Fibroblast of skin of right quadriceps (primary cell): ENCODE data around the gene CHIT1.
"Not testable (repeated sequence)": the region's sequence is repeated elsewhere in the genome, so short reads cannot be mapped to it uniquely, and the experiment has no call there.

Source experiments
- DNase-seq: peaks from one replicate; pipeline ENCODE4 v3.0.0-alpha.2; 2013

The CHIT1 gene

DNA sequence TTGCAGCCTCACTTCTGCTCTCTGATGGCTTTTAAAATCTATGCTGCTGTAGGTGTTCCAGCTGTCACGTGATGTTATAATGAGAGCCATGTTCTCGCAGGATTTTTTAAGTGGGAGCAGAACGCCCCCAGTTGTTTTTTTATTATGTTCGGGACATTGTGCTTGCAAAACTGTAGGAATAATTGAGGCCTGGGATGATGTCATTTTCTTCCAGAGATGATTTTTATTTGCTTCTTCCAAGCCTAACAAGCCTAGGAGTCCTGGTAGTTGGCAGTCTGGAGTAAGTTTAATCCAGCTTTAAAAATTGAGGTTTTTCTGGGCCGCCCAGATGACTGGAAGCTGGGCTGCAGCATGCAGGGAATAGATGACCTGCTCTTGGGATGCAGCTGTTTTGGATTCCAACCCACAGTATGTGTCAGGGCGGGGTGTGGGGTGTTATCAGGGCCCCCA, 34.6 kb upstream of the CHIT1 start:
- no peak for DNase-seq

DNA sequence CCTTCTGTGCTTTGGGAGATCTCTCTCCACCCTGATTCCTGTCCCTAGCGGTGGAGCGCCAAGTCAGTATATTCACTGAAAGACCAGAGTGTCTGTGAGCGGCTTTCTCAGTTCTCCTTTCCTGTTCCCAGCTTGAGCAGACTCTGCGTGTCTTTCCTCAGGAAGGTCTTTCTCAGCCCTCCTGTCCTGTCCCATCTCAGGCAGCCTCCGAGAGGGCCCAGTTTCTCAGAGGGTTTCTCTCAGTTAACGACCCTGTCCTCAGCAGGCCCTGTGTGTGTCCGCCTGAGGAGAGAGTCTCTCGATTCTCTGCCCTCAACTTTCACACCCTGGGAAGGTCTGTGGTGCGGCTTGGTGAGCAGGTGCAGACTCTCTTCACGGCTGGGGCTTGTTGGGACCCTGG, 34.0 kb upstream of the CHIT1 start:
- DNase-seq, result no peak

DNA sequence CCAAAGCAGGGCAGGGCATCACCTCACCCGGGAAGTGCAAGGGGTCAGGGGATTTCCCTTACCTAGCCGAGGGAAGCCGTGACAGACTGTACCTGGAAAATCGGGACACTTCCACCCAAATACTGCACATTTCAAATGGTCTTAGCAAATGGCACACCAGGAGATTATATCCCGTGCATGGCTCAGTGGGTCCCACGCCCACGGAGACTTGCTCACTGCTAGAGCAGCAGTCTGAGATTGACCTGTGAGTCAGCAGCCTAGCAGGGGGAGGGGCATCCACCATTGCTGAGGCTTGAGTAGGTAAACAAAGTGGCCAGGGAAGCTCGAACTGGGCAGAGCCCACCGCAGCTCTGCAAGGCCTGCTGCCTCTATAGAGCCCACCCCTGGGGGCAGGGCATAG, 27.2 kb upstream of the CHIT1 start:
- not testable (repeated sequence) for DNase-seq

DNA sequence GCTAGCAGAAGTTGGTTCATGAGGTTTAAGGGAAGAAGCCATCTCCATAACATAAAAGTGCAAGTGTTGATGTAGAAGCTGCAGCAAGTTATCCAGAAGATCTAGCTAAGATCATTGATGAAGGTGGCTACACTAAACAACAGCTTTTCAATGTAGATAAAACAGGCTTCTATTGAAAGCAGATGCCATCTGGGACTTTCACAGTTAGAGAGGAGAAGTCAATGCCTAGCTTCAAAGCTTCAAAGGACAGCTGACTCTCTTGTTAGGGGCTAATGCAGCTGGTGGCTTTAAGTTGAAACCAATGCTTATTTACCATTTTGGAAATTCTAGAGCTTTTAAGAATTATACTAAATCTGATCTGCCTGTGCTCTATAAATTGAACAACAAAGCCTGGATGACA, 25.3 kb upstream of the CHIT1 start:
- DNase-seq, result not testable (repeated sequence)

DNA sequence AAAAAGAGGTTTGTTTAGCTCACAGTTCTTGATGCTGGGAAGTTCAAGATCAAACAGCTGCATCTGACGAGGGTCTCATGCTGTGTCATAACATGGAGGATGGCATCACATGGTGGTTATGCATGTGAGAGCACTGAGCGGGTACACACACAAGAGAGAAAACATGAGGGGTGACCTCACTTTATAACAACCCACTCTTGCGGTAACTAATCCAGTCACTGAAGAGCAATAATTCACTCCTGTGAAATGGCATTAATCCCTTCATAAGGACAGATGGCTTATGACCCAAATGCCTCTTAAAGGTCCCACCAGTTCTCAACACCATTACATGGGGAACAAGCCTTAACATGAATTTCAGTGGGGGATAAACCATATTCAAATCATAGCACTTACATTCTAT, 23.2 kb upstream of the CHIT1 start:
- DNase-seq, result no peak

DNA sequence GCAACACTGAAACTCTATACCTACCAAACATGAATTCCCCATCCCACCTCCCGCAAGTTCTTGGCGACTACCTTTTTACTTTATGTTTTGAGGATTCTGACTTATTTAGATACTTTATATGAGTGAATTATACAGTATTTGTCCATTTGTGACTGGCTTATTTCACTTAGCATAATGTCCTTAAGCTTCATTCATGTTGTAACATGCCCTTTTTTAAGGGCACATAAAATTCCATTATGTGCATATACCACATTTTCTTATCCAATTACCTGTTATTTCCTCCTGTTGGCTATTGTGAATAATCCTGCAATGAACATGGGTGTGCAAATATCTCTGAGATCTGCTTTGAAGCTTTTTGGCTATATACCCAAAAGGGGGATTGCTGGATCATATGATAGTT, 22.0 kb upstream of the CHIT1 start:
- no peak for DNase-seq

DNA sequence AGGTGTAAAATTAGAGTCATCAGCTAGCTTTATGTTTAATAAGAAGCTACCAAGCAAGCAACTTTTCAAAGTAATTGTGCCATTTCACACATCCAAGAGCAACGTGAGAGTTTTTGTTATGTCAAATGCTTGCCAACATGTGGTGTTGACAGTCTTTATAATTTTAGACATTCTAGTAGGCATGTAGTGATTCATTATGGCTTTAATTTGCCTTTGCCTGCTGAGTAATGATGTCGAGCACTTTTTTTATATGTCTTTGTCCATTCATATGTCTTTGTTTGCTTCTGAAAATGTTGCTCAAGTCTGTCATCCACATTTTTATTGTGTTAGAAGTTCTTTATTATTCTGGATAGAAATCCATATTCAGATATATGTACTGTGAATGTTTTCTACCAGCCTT, 21.4 kb upstream of the CHIT1 start:
- DNase-seq, result no peak

DNA sequence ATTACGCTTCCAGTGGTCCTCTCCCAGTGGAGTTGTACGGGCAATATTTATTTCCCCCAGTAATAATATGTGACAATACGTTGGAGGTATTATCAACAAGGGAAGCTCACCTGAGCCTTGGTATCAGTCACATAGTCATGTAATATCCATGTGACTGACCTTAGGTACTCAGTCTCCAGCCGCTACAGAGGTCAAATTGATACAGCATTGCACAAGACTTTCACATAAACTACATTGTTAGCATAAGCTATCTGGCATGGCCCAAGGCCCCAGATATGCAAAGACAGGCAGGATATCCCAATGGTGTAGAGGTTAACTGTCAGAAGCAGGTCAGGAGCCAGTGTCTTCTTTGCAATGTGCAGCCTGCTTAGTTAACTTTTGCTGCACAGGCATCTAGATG, 15.3 kb upstream of the CHIT1 start:
- DNase-seq, result no peak

DNA sequence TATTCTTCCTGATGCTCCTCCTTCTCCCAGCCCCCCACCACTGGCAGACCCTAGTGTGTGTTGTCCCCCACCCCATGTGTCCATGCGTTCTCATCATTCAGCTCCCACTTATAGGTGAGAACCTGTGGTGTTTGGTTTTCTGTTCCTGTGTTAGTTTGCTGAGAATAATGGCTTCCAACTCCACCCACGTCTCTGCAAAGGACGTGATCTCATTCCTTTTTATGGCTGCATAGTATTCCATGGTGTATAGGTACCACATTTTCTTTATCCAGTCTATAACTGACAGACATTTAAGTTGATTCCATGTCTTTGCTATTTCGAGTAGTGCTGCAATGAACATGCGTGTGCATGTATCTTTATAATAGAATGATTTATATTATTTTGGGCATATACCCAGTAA, 12.2 kb upstream of the CHIT1 start:
- DNase-seq, result not testable (repeated sequence)

DNA sequence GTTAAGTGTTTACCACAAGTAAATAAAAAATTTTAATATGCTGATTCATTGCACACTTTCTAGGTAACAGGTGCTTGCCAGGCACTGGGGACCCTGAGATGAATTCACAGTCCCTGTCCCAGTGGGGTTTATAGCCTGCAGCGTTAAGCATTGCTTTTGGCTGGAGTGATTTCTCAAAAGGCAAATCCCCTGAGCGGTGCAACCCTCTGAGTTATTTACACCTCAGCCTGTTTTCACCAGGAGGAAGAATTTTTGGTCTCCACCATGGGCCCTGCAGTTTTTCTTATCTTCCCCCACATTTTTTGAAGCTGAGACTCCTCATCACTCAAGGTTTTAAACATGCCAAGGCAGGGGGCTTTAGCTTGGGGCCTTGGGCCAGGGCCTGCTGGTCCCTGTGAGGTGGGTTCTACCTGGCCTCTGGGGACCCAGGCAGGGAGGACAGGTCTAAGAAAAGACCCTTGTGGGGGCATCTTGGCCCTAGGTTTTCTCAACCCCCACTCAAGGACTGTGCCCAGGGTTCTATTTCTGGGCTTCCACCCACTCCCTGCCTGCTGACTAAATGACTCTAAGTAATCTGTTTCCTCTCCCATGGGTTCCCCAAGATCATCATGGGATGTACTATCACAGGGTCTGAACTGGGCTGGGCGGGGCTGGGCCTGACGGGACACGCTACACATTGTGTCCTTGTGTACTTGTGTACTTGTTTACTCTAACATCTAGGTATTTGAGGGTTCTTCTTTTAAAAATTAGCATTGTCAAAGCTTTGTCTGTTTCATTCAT, 10.2 kb upstream of the CHIT1 start:
- no peak for DNase-seq

DNA sequence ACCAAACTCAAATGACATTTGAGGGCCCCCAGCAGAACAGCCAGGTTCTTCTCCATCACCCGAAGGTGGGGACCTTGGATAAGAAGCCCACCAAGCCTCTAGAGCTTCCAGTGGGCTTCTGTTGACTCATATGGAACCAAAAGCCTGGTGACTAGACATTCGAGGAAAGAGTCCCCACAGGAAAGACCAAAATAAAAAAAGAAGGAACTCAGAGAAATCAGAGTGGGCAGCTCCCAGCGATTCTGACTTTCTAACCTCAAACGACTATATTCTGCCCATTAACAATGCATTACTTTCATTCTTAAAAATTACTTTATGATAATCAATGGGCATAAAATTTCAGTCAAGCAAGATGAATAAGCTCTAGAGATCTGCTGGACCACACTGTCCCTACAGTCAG, 9.6 kb upstream of the CHIT1 start:
- DNase-seq, result no peak

DNA sequence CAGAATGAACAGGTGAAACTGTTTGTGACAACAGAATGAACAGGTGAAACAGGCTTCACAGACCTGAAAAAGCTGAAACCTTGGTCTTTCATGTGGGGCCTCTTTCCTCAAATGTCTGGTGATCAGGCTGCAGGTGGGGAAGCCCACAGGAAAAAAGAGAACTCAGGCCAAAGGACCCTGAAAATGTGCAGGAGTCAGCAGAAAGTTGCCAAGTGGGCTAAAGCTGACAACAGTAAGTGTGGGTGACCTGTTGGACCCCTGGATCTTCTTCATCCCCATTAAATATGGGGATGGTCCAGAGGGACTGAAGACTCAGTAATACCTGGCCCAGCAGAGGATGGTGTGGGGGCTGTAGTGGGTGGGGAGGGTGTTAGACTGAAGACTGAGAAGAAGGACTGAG, 9.1 kb upstream of the CHIT1 start:
- no peak for DNase-seq

DNA sequence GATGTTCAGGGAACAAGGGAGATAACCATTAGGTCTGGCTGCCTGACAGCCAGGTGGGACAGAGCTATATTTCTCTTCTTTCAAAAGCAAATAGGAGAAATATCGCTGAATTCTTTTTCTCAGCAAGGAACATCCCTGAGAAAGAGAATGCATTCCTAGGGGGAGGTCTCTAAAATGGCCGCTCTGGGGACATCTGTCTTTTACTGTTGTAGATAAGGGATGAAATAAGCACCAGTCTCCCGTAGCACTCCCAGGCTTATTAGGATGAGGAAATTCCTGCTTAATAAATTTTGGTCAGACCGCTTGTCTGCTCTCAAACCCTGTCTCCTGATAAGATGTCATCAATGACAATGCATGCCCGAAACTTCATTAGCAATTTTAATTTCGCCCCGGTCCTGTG, 5.4 kb upstream of the CHIT1 start:
- DNase-seq, result not testable (repeated sequence)

DNA sequence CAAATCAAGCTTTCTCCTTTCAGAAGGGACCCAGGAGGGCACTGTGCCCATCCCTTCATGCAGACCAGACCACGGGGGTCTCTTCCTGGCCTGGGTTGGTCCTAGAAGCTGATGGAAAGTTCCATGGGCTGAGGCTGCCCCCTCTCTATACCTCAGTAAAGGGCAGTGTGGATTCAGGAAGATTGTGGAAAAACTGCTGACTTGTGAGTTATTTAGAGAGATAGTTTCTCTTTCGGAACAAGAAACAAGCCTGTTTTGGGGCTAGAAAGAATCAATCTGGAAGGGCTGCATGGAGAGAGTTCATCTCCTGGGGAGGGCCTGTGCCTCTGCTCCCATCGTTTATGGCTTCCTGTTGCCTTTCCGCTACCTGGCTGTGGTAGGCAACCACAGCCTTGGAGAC, 803 bp downstream of the CHIT1 start:
- no peak for DNase-seq

DNA sequence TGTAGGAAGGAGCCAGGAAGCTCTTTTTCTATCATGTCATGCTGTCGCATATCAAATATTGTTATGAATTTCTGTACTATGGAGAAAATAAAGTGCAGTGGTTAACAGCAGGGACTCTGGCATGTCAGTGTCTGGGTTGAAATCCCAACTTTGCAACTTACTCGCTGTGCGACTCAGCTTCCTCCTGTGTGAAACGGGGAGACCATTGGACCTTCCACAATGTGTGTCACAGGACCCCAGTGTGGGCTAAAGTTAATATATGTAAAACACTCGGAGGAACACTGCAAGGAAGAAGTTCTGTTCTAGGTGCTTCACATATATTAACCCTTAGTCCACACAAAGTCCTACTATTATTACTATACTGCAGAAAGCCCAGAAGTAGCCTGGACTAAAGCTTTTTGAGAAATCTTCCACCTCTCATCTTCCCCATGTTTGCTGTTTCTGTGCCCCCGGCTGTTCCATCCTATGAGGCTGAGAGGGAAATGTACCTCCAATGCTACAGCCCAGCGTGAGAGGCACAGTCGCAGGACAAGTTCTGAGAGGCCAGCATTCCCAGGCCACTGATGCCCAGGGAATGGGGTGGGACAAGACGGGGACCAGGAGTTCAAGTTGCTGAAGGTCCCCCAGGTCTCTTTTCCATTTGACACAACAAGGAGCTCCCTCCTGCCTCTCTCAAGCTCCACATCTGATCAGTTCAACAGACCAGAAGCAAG, 1.9 kb downstream of the CHIT1 start:
- DNase-seq, result no peak

DNA sequence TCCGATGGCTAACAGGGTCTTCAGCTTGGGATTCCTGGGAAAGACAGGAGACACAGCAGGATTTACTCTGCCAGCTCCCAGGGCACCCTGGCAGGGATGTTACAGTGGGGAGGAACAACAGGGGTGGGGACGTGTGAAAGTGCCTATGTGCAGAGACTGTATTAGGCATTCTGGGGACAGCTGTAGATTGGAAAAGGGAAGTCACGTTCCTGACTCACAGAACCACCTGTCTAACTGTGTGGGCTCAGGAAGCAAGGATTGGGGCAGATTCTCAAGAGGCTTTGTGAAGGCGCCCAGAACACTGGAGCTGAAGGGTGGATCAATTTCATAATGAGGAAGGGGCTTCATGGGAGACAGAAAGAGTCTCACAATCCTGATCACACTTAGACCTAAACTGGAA, 4.4 kb downstream of the CHIT1 start:
- DNase-seq, result no peak

DNA sequence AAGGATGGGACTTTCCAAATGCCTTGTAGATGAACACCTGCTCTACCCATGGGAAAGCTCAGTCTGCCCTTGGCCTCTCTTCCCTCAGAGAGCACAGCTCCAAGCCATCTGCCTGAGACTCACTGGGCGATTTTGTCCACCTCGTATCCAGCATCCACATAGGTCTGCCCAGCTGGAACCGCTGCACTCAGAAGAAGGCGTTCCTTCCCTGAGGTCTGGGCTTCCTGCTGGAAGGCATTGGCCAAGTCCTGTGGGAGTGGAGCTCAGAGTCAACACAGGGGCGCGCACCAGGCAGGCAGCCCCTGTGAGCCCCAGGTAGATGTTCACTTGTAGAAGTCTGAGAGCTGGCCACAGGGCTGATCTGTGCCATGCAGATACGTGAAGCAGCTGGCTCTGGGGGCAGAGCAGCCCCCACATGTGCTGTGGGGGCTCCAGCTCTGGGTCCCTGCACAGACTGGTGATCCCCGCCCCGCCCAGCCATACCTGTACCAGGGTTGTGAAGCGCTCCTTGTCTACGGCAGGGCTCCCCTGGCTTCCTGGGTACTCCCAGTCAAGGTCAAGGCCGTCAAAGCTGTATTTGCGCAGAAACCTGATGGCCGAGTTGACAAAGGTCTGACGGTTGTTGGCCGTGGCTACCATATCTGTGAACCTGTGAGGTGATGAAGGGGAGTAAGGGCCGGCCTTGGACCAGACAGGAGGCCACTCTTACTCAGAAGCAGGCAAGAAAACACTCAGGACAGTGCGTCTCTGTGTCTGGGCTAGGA, 6.3 kb downstream of the CHIT1 start:
- DNase-seq, result no peak

DNA sequence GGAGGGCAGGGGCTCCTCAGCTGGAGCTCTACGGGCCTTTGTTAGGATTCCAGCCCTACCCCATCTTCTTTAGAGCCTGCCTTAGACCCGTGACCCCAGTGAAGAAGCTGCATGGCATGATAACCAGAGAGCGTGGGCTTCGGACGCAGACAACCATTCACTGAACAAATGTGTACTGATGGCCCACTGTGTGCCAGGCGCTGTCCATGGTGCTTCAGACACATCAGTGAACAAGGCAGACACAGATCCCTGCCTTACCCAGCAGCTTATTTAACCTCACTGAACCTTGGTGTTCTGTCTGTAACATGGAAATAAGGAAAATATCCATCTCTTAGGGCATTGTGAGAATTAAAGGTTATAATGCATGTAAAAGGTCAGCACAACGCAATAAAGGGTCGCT, 9.5 kb downstream of the CHIT1 start:
- DNase-seq, result no peak

DNA sequence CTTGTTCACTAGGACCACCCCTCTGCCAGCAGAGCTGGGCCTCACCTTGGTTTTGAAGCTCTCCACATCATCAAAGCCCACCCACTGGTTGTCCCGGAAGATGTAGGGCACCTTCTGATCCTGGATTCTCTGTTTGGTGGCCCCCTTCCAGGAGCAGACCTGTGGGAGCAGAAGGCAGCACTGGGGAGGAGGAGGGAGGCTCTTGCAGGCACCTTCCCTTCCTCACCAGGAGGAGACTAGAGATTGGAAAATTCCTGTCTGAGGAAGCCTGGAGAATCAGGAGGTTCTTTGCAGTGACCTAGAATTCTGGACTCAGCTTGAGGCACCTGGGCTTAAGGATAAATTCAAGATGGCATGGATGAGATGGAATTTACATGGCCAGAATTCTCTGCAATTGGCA, 10.3 kb downstream of the CHIT1 start:
- no peak for DNase-seq

DNA sequence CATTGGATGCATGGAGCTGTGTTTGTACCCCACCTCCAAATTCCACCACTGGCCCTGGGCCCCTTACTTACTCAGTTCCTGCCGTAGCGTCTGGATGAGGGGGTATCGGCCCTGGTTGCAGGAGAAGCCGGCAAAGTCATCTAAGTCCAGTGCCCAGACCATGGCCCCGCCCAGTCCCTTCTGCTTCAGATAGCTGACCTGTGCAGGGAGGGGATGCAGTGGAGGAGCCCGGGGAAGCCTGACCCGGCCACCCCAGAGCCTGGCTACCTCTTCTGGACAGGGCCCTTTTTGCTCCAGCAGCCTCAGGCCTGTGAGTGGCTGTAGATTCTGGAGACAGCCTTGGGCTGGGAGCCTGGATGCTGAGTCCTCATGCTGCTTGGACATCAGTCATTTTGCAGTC, 11.8 kb downstream of the CHIT1 start:
- no peak for DNase-seq

DNA sequence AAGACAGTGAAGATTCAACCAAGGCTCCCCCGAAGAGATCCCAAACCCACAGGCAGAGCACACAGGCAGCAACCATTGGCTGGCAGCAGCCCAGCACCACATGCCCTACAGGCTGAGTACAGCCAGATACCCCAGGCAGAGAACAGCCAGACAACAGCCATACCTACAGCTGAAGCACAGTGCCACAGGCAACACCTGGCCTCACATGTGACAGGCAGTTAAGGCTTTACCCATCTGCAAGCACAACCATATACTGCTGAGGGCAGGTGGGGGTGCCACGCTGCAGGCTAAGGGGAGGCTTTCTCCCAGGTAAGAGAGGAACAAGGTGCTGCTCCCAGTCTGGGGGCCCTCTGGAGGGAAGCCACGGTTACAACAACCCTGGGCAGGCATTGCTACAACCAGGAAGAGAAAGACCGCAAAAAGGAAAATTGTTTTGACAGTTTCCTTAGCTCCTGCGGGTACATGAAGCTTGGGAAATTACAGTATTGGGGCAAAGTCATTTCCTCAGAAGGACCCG, 12.3 kb downstream of the CHIT1 start:
- DNase-seq, result no peak

DNA sequence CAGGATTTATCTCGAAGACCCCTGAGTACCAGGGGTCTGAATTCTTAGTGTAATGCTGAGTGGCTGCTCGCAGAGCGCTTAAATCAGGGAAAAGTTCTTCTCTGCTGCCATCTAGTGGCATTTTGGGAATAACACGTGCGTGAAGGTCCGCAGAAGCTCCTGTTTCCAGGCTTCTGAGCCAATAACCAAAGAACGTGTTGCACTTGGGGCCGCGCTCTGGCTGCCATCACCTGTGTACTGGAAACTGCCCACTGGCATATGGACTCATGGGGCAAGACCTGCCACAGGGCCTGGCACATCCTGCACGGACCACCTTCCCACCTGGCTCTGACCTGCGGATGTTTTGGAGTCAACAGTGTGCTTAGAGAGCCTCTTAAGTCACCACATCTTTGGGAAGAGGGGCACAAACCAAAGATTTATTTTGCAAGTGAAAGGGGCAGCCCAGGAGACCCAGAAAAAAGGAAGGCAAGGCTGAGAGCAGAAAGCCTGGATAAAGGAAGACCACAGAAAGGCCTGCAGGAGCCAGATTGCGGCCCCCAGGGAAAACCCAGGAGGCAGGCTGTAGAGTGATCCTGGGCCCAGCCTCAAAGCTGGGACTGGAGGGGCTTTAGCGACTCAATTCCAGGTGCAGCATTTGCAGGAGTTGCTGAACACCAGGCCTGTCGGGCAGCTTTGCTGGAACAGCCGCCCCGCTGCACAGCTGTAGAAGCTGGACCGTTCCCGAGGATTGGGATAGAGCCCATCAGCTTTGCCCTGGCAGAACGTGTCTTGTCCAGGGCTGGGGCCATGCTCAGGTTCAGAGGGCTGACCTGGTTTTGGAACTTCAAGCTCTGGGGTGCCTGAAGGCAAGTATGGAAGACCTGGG, 13.0 kb downstream of the CHIT1 start:
- DNase-seq, result peak; percentile 60

DNA sequence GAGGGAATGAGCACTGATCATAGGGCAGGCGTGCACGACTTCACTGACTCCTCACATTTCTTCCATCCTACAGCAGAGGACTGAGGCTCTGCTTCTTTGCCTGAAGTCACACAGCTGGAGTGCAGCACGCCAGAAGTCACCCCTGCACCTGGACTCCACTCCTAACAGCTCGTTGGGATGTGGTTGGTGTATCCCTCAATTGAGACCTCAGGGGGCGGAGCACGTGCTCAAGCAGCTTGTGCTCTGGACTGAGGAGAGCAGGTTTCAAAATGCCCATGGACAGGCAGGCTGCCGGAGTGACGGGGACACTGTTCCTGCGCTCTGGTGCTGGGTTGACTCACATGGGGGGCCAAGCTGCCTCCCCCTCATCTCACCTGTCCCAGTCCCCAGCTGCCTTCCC, 13.9 kb downstream of the CHIT1 start:
- DNase-seq, result no peak
